GM18861 (cell line): ENCODE measurements around the gene MDP1.
A peak's percentile ranks its signal among the peaks of the same experiment; 100 is the strongest.
"Not testable (repeated sequence)": the region's sequence is repeated elsewhere in the genome, so short reads cannot be mapped to it uniquely, and the experiment has no call there.

Experiments
- ATAC-seq: cut with Tn5 transposase; IDR thresholded peaks from one replicate; pipeline ENCODE4 v1.9.1; 2021; ENCODE audit not compliant: unreplicated experiment

MDP1 gene

GRCh38 chr14:24202538-24202937 is 13.3 kb downstream of the MDP1 start:
- not testable (repeated sequence) for ATAC-seq

- ATAC-seq: no peak
These were observed 16.9 kb downstream of the MDP1 start for GRCh38 chr14:24198814-24199524.

- ATAC-seq: no peak
These were observed 18.8 kb downstream of the MDP1 start for GRCh38 chr14:24197056-24197450.

GRCh38 chr14:24196071-24197055 is 19.5 kb downstream of the MDP1 start:
- peak; percentile 7 for ATAC-seq

GRCh38 chr14:24195186-24196070 is 20.4 kb downstream of the MDP1 start, which contains the start of gene TM9SF1:
TM9SF1 (minus strand) TSS chr14:24195441; CDS start chr14:24195019, 422 bp downstream.
- ATAC-seq: peak; percentile 78

GRCh38 chr14:24194873-24195185 is 21.0 kb downstream of the MDP1 start:
- ATAC-seq: no peak

GRCh38 chr14:24194186-24194872 is 21.5 kb downstream of the MDP1 start:
- ATAC-seq: no peak

- no peak for ATAC-seq
These were observed 22.9 kb downstream of the MDP1 start for GRCh38 chr14:24192933-24193332.

GRCh38 chr14:24190416-24190815 is 25.4 kb downstream of the MDP1 start:
- no peak for ATAC-seq

- no peak for ATAC-seq
These were observed 26.4 kb downstream of the MDP1 start for GRCh38 chr14:24189460-24189859.

GRCh38 chr14:24189059-24189375 is 26.8 kb downstream of the MDP1 start:
- ATAC-seq: no peak

- peak; percentile 82 for ATAC-seq
These were observed 27.4 kb downstream of the MDP1 start, which contains the start of gene IPO4 for GRCh38 chr14:24188251-24189058. IPO4 (minus strand) TSS chr14:24188816; CDS start chr14:24188787, 29 bp downstream.

- no peak for ATAC-seq
These were observed 28.3 kb downstream of the MDP1 start for GRCh38 chr14:24187539-24187915.

- no peak for ATAC-seq
These were observed 28.9 kb downstream of the MDP1 start for GRCh38 chr14:24186831-24187538.

- no peak for ATAC-seq
These were observed 30.1 kb downstream of the MDP1 start for GRCh38 chr14:24185741-24186140.

- ATAC-seq: no peak
These were observed 30.8 kb downstream of the MDP1 start for GRCh38 chr14:24185026-24185425.

GRCh38 chr14:24184104-24184970 is 31.5 kb downstream of the MDP1 start:
- no peak for ATAC-seq

GRCh38 chr14:24183014-24183481 is 32.8 kb downstream of the MDP1 start:
- no peak for ATAC-seq
